HL-60/S4 treated with retinoic acid at 250 ng/mL for 4 days and 3 days (cell line): ENCODE results near the gene NAV2.
"Not testable (repeated sequence)": the region's sequence is repeated elsewhere in the genome, so short reads cannot be mapped to it uniquely, and the experiment has no call there.

Experiments
- in situ Hi-C: fragments of 300-500 bp; cut with MboI; formaldehyde crosslinking; loops from 2 replicates; pipeline ENCODE4 v1.7.0; 2022; ENCODE audit warnings: low sequenced_read_pairs

The NAV2 gene

GRCh38 chr11:19984048-19984742, 271.6 kb downstream of the NAV2 start:
- in situ Hi-C loops: no loop called here

- in situ Hi-C loops: no loop called here
Measured at GRCh38 chr11:19985111-19985510, 272.5 kb downstream of the NAV2 start.

GRCh38 chr11:19987331-19987801, 274.7 kb downstream of the NAV2 start:
- in situ Hi-C loops: no loop called here

GRCh38 chr11:19988598-19988997, 276.0 kb downstream of the NAV2 start:
- in situ Hi-C loops: no loop called here

- in situ Hi-C loops: no loop called here
Measured at GRCh38 chr11:19989191-19989590, 276.6 kb downstream of the NAV2 start.

- in situ Hi-C loops: no loop called here
Measured at GRCh38 chr11:19992162-19992561, 279.5 kb downstream of the NAV2 start.

- in situ Hi-C loops: no loop called here
Measured at GRCh38 chr11:19992998-19993397, 280.4 kb downstream of the NAV2 start.

- in situ Hi-C loops: no loop called here
Measured at GRCh38 chr11:19994672-19995071, 282.0 kb downstream of the NAV2 start.

- in situ Hi-C loops: no loop called here
Measured at GRCh38 chr11:19995145-19995544, 282.5 kb downstream of the NAV2 start.

GRCh38 chr11:19996571-19996970, 283.9 kb downstream of the NAV2 start:
- in situ Hi-C loops: no loop called here

- in situ Hi-C loops: no loop called here
Measured at GRCh38 chr11:20000022-20000350, 287.3 kb downstream of the NAV2 start.

GRCh38 chr11:20000351-20001134, 287.9 kb downstream of the NAV2 start:
- in situ Hi-C loops: no loop called here

- in situ Hi-C loops: no loop called here
Measured at GRCh38 chr11:20002312-20003216, 289.9 kb downstream of the NAV2 start.

- in situ Hi-C loops: no loop called here
Measured at GRCh38 chr11:20003351-20003750, 290.7 kb downstream of the NAV2 start.

- in situ Hi-C loops: no loop called here
Measured at GRCh38 chr11:20004866-20005265, 292.2 kb downstream of the NAV2 start.

GRCh38 chr11:20005747-20006146, 293.1 kb downstream of the NAV2 start:
- in situ Hi-C loops: no loop called here

GRCh38 chr11:20006618-20007017, 294.0 kb downstream of the NAV2 start:
- in situ Hi-C loops: not testable (repeated sequence)

GRCh38 chr11:20007386-20007785, 294.7 kb downstream of the NAV2 start:
- in situ Hi-C loops: no loop called here

GRCh38 chr11:20008190-20008870, 295.7 kb downstream of the NAV2 start:
- in situ Hi-C loops: no loop called here

- in situ Hi-C loops: no loop called here
Measured at GRCh38 chr11:20008871-20009644, 296.4 kb downstream of the NAV2 start.
